ENCODE results near the gene CKAP2L.
A peak's percentile ranks its signal among the peaks of the same experiment; 100 is the strongest.

CKAP2L gene

GRCh38 chr2:112703684-112704083 is 60.7 kb downstream of the CKAP2L start:
- DNase-seq: no peak

GRCh38 chr2:112701052-112701451 is 63.4 kb downstream of the CKAP2L start:
- DNase-seq: no peak

DNA sequence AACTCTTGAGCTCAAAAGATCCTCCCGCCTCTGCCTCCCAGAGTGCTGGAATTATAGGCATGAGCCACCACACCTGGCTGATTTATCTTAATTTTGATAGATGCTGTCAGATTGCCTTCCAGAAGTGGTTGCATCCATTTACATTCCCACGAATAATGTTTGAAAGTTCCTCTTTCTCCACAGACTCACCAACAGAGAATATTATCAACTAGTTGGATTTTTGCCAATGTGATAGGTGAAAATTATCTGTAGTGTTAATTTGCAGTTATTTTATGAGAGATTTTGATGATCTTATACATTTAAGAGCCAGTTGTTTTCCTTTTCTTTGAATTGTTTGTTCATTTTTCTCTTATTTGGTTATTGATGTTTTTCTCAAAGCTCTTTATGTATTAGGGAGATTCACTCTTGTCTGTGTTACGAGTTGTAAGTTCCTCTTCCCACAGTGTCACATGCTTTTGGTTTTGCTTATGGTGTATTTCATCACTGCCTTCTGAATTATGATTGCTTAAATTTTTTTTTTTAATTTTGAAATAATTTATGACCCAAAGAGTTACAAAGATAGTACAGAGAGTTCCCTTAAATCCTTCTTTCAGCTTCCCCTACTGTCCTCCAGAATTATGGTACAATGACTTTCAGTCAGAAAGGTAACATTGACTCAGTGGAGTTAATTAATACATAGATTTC is 64.3 kb downstream of the CKAP2L start:
- DNase-seq: no peak

- DNase-seq: no peak
Measured at GRCh38 chr2:112698834-112699515, 65.4 kb downstream of the CKAP2L start.

DNA sequence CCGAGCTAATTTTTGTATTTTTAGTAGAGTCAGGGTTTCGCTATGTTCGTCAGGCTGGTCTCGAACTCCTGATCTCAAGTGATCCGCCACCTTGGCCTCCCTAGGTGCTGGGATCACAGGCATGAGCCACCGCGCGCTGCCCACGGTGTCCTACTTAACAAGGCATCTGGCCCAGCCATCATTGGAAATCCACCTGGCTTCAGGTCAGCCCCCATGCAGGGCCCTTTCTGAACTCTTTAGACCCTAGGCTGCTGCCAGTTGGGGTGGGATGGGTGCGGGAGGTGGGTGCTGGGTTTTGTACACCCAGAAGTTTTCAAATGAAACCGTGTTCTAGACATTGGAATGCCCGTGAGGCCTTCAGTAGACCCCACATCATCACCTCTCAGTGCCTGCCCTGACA is 70.2 kb downstream of the CKAP2L start:
- no peak for DNase-seq

- no peak for DNase-seq
Measured at GRCh38 chr2:112693596-112693995, 70.8 kb downstream of the CKAP2L start.

- DNase-seq: no peak
Measured at GRCh38 chr2:112692918-112693317, 71.5 kb downstream of the CKAP2L start.

GRCh38 chr2:112692495-112692911 is 71.9 kb downstream of the CKAP2L start:
- DNase-seq: peak; percentile 95

GRCh38 chr2:112691881-112692281 is 72.5 kb downstream of the CKAP2L start:
- peak; percentile 39 for DNase-seq

- DNase-seq: no peak
Measured at GRCh38 chr2:112690853-112691401, 73.5 kb downstream of the CKAP2L start.

DNA sequence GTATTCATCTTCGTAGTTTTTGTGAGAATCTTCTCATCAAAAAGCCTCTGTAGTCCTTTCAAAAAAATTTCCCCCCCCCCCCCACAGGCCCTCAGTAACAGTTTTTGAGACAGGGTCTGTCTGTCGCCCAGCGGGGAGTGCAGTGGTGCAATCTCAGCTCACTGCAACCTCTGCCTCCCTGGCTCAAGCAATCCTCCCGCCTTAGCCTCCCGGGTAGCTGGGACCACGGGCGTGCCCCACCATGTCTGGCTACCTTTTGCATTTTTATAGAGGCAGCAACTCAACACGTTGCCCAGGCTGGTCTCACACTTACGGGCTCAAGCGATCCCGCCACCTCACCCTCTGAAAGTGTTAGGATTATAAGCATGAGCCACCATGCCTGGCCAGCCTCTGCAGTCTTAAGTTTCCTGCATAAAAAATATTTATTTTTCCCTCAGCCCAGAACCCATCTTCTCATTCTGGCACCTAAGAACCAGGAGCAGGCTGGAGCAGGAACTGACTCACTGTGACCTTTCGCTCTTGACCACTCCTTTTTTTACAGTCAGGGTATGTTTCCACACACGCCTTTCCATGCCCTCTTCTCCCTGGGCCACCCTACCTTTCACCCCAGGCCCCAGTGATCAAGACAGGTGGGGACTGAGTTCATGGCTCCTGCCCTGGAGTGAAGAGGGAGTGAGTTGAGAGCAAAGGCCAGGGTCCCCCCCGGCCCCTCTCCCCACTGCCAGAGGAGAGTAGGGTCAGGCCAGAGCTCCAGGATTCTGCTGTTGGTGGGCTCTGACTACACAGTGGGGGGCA is 76.1 kb downstream of the CKAP2L start:
- no peak for DNase-seq

DNA sequence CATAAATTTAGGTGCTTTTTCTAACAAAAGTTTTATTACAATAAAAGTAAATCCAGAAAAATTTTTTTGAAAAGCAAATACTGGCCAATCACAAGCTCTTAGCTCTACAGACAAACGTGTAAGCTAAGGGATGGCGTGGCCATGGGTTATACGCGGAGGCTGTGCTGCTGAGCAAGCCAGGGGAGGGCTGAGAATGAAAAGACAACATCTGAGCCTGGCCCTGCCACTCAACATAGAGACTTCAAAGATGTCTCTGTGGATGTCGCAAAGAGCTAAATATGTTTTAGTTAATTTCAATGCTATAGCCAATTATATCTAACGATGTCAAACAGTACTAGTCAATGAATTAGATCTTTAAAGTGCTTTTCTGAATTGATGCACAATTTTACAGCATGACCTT is 76.9 kb downstream of the CKAP2L start:
- no peak for DNase-seq

All from kidney glomerular epithelial cell (primary cell).